Activated naive CD8-positive, alpha-beta T cell (primary cell): ENCODE measurements around the gene EMID1.

Experiments used
- H3K27ac Mint-ChIP-seq: one replicate; pipeline ENCODE4 v1.8.0; 2021; ENCODE audit warnings: mixed read lengths
- H3K27me3 Mint-ChIP-seq: one replicate; pipeline ENCODE4 v1.8.0; 2021; ENCODE audit warnings: mixed read lengths
- H3K36me3 Mint-ChIP-seq: one replicate; pipeline ENCODE4 v1.8.0; 2021; ENCODE audit warnings: mixed read lengths
- H3K4me1 Mint-ChIP-seq: one replicate; pipeline ENCODE4 v1.8.0; 2021; ENCODE audit warnings: low read depth, mixed read lengths
- H3K4me3 Mint-ChIP-seq: one replicate; pipeline ENCODE4 v1.8.0; 2021; ENCODE audit warnings: mild to moderate bottlenecking, mixed read lengths
- H3K9me3 Mint-ChIP-seq: one replicate; pipeline ENCODE4 v1.8.0; 2021; ENCODE audit warnings: low read depth, mixed read lengths

Gene EMID1

DNA sequence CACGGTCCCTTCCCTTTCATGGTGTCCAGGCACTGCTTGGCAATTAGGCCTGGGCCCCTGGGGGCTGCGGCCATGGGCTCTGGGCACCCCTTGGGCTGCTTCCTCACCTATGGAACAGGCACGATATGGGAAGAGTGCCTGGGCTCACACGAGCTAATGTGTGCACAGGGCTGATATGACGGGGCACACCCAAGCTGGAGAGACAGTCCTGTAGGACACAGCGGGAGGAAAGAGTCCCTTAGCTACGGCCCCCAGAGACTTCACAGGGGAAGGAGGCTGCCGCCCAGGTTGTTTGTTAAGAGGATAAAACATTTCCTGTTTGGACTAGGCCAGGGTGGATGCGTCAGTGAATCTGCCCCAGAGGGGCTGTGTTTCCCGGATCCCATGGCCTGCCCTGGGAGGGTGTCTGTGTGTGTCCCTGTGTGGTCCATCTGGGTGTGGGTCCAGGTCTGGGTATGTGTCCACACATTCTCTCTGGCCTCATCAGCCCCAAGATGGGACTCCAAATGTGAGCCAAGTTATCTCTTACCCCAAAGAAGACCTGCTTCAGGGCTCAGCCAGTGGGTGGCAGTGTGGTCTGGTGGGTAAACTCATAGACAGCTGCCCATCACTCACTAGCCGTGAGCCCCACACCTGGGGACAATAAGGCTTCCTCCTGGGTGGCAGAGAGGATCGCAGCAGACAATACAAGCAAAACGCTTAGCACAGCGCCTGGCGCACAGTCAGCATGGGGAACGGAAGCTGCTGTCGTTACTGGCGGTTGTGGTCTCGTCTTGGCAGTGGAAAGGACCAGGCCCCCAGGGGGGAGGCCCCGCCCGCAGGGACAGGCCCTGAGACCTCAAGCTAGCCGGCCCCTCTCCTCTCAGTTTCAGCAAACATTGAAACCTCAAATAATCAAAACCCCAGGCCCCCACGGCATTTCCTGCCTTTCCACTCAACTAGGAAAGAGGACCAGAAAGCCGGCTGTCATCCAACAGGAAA is 3.2 kb upstream of the EMID1 start:
- Mint-ChIP-seq H3K27me3 (peaks cover 13% of the 10 kb centered on the region), H3K4me1 (peaks cover 18% of the 10 kb centered on the region), H3K9me3 (no peaks in the 10 kb centered on the region), H3K36me3 (no peaks in the 10 kb centered on the region), H3K4me3 (peak overlapping the region; percentile 42), H3K27ac (no peak overlapping the region)

DNA sequence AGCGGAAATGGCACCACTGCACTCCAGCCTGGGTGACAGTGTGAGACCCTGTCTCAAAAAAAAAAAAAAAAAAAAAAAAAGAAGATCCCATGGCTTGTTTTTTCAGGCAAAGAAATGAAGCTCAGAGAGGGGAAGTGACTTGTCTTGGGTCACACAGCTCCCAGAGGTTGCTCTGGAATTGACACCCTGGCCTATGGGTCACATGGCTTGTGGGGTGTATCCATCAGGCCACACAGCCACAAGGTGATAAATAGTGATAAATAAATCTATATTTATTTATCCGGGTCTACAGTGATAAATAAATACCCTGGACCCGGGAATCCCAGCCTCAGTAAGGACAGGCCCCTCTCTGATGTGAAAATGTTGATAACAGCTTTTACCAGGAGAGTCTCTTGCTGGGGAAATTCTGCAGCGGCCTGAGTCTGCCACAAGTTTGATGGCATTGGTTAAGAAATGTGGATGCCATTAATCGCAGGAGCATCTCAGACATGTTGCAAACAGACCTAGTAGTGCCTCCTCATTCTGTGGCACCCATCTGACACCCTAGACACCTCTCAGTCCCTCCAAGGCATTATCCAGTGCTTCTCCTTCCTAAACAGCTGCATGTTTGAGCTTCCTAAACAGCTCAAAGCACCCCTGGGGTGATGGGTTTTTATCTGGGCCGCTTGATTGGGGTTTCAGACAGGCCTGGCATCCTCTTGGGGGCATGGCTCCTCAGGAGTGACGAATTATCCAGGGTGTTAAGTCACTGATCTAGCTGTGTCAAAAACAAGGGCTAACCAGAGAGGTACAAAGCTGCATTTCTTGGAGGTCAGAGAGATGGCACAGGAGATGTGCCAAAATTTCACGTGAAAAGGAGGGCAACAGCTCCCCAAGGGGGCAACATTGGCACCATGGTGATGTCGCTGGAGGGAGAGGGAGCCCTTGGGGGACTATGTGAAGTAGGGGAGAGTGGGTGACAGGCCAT is 1.9 kb upstream of the EMID1 start:
- Mint-ChIP-seq H3K4me3 (no peak overlapping the region), H3K9me3 (no peaks in the 10 kb centered on the region), H3K27ac (no peak overlapping the region), H3K4me1 (peaks cover 18% of the 10 kb centered on the region), H3K36me3 (no peaks in the 10 kb centered on the region), H3K27me3 (peaks cover 13% of the 10 kb centered on the region)

DNA sequence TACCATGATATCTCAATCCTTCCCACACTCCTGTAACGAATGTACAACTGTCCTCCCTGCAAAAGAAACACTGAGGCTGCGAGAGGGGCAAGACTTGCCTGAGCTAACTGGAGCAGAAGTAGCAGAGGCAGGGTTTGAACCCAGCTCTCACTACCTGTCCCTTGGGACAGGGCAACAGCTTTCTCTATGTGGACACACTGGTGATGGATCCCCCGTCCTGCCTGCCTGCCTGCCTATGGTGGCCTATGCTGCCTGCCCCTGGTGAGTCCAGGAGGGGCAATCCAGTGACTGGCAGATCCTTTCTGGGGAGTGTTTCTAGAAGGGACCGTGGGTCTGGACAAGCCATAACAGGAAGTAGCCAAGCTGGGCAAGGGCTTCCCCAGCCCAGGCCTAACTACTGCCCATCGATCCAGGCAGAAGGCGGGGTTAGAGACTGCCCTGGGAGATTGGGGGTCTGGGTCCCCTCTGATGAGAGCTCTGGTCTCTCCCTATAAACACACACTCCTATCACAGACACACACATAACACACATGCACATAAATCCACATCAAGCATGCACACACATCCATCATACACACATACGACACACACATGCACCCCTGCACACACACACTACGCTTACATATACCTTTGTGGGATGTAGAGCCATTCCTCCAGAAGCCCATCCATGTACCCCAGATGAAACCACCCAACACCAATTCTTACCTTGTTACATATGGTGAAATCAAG is 1.1 kb upstream of the EMID1 start:
- H3K27ac Mint-ChIP-seq: no peak overlapping the region
- H3K36me3 Mint-ChIP-seq: no peaks in the 10 kb centered on the region
- peaks cover 18% of the 10 kb centered on the region for H3K4me1 Mint-ChIP-seq
- no peaks in the 10 kb centered on the region for H3K9me3 Mint-ChIP-seq
- H3K4me3 Mint-ChIP-seq: peak overlapping the region; percentile 44
- H3K27me3 Mint-ChIP-seq: peaks cover 13% of the 10 kb centered on the region

- Mint-ChIP-seq H3K9me3 (no peaks in the 10 kb centered on the region), H3K27me3 (peaks cover 10% of the 10 kb centered on the region), H3K4me3 (peak overlapping the region; percentile 71), H3K36me3 (no peaks in the 10 kb centered on the region), H3K27ac (no peak overlapping the region), H3K4me1 (peaks cover 18% of the 10 kb centered on the region)
Measured at GRCh38 chr22:29205252-29205593, 473 bp upstream of the EMID1 start.

GRCh38 chr22:29206372-29207242 is 911 bp downstream of the EMID1 start:
- H3K27me3 Mint-ChIP-seq: peaks cover 10% of the 10 kb centered on the region
- peaks cover 16% of the 10 kb centered on the region for H3K4me1 Mint-ChIP-seq
- H3K36me3 Mint-ChIP-seq: no peaks in the 10 kb centered on the region
- H3K4me3 Mint-ChIP-seq: peak overlapping the region; percentile 82
- no peaks in the 10 kb centered on the region for H3K9me3 Mint-ChIP-seq
- H3K27ac Mint-ChIP-seq: no peak overlapping the region

- H3K36me3 Mint-ChIP-seq: no peaks in the 10 kb centered on the region
- peaks cover 10% of the 10 kb centered on the region for H3K27me3 Mint-ChIP-seq
- no peak overlapping the region for H3K4me3 Mint-ChIP-seq
- H3K27ac Mint-ChIP-seq: no peak overlapping the region
- no peaks in the 10 kb centered on the region for H3K9me3 Mint-ChIP-seq
- peaks cover 10% of the 10 kb centered on the region for H3K4me1 Mint-ChIP-seq
Measured at GRCh38 chr22:29207243-29207550, 1.5 kb downstream of the EMID1 start.

DNA sequence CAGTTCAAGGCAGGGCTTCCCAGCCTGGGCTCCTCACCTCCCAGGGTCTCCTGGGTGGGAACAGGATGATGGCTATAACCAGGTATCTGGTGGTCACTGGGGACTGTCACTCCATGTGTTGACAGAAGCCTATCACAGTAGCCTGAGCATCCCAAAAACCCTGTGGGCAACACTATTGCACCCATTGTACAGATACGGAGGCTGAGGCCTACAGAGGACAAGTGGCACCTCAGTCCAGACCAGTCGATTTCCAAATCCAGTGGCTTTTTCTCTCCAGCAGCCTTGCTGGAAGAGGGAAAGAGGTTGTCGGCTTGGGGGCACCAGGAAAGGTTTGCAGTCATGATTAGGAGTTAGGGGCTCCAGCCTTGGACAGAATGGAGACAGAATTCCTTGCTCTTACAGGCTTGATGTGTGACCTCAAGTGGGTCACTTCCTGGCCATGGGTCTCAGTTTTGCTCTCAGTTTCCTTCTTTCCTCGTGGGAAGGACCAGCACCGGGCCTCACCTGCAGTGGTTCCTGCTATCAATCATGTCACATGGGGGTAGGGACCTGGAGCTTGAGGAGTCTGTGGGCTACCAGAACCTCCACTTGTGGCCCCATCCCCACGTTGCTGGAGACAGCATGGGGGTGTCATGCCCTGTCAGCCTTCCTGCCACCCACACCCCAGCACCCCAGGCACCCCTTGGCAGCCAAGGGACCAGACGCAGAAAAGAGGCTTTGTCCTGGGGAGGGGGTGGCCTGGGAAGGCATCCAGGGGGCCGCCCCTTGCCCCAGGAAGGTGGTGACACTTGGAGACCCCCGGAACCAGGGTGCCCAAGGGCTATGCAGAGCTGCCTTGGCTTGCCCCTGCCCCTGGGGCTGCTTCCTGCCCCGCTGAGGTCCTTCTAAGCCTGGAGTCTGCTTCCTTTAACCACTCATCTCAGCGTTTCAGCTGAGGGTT is 2.1 kb downstream of the EMID1 start:
- Mint-ChIP-seq H3K27me3 (peaks cover 10% of the 10 kb centered on the region), H3K36me3 (no peaks in the 10 kb centered on the region), H3K27ac (no peak overlapping the region), H3K4me3 (no peak overlapping the region), H3K9me3 (no peaks in the 10 kb centered on the region), H3K4me1 (peaks cover 5% of the 10 kb centered on the region)

- Mint-ChIP-seq H3K27ac (no peak overlapping the region), H3K9me3 (no peaks in the 10 kb centered on the region), H3K4me1 (peaks cover 4% of the 10 kb centered on the region)
Measured at GRCh38 chr22:29208502-29208862, 2.8 kb downstream of the EMID1 start.

GRCh38 chr22:29208879-29209623 is 3.4 kb downstream of the EMID1 start:
- no peak overlapping the region for H3K4me3 Mint-ChIP-seq
- H3K27me3 Mint-ChIP-seq: peaks cover 10% of the 10 kb centered on the region
- H3K27ac Mint-ChIP-seq: no peak overlapping the region
- no peaks in the 10 kb centered on the region for H3K9me3 Mint-ChIP-seq
- H3K4me1 Mint-ChIP-seq: peaks cover 3% of the 10 kb centered on the region
- H3K36me3 Mint-ChIP-seq: no peaks in the 10 kb centered on the region

More at GRCh38 chr22:29208502-29208862, 2.8 kb downstream of the EMID1 start:
- Mint-ChIP-seq H3K27me3 (peaks cover 10% of the 10 kb centered on the region), H3K4me3 (no peak overlapping the region), H3K36me3 (no peaks in the 10 kb centered on the region)

DNA sequence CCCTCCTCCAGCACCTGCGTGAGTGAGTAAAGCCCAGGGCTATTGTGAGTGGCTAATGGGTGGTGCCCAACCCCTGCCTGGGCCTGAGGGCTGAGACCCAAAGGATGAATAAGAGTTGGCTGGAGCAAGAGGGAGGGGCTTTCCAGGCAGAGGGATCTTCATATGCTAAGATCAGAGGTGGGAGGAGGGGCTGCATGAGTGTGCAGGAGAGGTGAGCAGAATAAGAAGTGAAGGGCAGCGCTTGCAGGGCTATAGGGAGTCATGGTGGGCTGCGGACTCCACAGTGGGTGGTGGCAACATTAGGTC is 3.9 kb downstream of the EMID1 start:
- Mint-ChIP-seq H3K36me3 (no peaks in the 10 kb centered on the region), H3K27ac (no peak overlapping the region), H3K4me1 (peaks cover 3% of the 10 kb centered on the region), H3K9me3 (no peaks in the 10 kb centered on the region), H3K27me3 (peaks cover 10% of the 10 kb centered on the region), H3K4me3 (no peak overlapping the region)

GRCh38 chr22:29211066-29211465 is 5.4 kb downstream of the EMID1 start:
- Mint-ChIP-seq H3K9me3 (no peaks in the 10 kb centered on the region), H3K4me3 (no peak overlapping the region), H3K4me1 (peaks cover 3% of the 10 kb centered on the region), H3K27me3 (peaks cover 8% of the 10 kb centered on the region), H3K36me3 (no peaks in the 10 kb centered on the region), H3K27ac (no peak overlapping the region)

GRCh38 chr22:29211466-29211865 is 5.8 kb downstream of the EMID1 start:
- no peak overlapping the region for H3K4me3 Mint-ChIP-seq
- H3K27ac Mint-ChIP-seq: no peak overlapping the region
- peaks cover 1% of the 10 kb centered on the region for H3K4me1 Mint-ChIP-seq
- H3K36me3 Mint-ChIP-seq: no peaks in the 10 kb centered on the region
- H3K27me3 Mint-ChIP-seq: peaks cover 5% of the 10 kb centered on the region
- H3K9me3 Mint-ChIP-seq: no peaks in the 10 kb centered on the region

DNA sequence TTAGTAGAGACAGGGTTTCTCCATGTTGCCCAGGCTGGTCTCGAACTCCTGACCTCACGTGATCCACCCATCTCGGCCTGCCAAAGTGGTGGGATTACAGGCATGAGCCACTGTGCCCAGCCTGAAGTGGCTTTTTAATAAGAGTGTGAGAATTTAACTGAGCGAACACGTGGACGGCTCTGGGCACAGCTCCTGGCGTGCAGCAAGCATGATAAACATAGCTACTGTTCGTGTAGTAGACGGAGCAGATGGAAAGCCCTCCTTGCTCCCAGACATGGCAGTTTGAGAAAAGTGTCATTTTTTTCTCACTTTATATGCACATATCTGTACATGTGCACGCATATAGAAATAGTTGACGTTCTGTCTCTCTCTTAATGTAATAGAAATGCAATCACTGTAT is 7.0 kb downstream of the EMID1 start:
- no peaks in the 10 kb centered on the region for H3K4me1 Mint-ChIP-seq
- no peaks in the 10 kb centered on the region for H3K27me3 Mint-ChIP-seq
- H3K27ac Mint-ChIP-seq: no peak overlapping the region
- H3K4me3 Mint-ChIP-seq: no peak overlapping the region
- no peaks in the 10 kb centered on the region for H3K36me3 Mint-ChIP-seq
- H3K9me3 Mint-ChIP-seq: no peaks in the 10 kb centered on the region
